Bronchial epithelial cell (primary cell): ENCODE results near the gene TBRG4. TPM values are rescaled to one million over a fixed set of nuclear protein-coding genes. Genes with fewer than 3 reads are reported as not detected.

Source experiments
- DNase-seq: peaks from one replicate; pipeline ENCODE4 v3.0.0-alpha.2; 2010; ENCODE audit warnings: low read depth
- FAIRE-seq: peaks from 2 replicates; lab custom pipeline; 2011; peaks lifted over from hg19 to GRCh38; lab: Jason Lieb, UNC
- H3K27me3 ChIP-seq: 2 replicates; pipeline ENCODE4 v1.5.1; 2011; ENCODE audit warnings: low read length; ENCODE audit not compliant: control insufficient read depth, insufficient read depth
- H3K36me3 ChIP-seq: 2 replicates; pipeline ENCODE4 v1.5.1; 2011; ENCODE audit warnings: low read length; ENCODE audit not compliant: control insufficient read depth, insufficient read depth
- H3K4me3 ChIP-seq: 2 replicates; pipeline ENCODE4 v1.5.1; 2011; ENCODE audit warnings: mild to moderate bottlenecking, low read depth, low read length, control low read depth
- total RNA-seq: library from RNA; depleted of rRNA; stranded (reverse); fragments of >200 nt; gene quantifications from 2 replicates; pipeline ENCODE4 v1.2.1, GENCODE V29; 2014
- TF ChIP-seq, protein P1 (sequence below): IDR thresholded peaks from 2 replicates; pipeline ENCODE4 v1.5.1; 2011; ENCODE audit warnings: mild to moderate bottlenecking, moderate library complexity, low read length, control low read depth, inconsistent platforms; ENCODE audit not compliant: insufficient read depth, severe bottlenecking

Gene TBRG4
- total RNA-seq, 1 donor from 2014 or later, result 90.3 TPM

DNA sequence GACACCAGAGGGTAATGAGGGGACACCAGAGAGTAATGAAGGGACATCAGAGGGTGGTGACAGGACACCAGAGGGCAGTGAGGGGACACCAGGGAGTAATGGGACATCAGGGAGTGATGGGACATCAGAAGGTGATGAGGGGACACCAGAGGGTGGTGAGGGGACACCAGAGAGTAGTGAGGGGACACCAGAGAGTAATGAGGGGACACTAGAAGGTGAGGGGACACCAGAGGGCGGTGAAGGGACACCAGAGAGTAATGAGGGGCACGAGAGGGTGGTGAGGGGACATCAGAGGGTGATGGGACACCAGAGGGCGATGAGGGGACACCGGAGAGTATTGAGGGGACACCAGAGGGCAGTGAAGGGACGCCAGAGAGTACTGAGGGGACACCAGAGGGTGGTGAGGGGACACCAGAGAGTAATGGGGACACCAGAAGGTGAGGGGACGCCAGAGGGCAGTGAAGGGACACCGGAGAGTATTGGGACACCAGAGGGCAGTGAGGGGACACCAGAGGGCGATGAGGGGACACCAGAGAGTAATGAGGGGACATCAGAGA, 33.3 kb downstream of the TBRG4 start:
- FAIRE-seq, result no peak
- Histone ChIP-seq H3K4me3 (no peak overlapping the region), H3K36me3 (peaks cover 19% of the 10 kb centered on the region), H3K27me3 (no peaks in the 10 kb centered on the region)
- TF ChIP-seq, protein P1, sequence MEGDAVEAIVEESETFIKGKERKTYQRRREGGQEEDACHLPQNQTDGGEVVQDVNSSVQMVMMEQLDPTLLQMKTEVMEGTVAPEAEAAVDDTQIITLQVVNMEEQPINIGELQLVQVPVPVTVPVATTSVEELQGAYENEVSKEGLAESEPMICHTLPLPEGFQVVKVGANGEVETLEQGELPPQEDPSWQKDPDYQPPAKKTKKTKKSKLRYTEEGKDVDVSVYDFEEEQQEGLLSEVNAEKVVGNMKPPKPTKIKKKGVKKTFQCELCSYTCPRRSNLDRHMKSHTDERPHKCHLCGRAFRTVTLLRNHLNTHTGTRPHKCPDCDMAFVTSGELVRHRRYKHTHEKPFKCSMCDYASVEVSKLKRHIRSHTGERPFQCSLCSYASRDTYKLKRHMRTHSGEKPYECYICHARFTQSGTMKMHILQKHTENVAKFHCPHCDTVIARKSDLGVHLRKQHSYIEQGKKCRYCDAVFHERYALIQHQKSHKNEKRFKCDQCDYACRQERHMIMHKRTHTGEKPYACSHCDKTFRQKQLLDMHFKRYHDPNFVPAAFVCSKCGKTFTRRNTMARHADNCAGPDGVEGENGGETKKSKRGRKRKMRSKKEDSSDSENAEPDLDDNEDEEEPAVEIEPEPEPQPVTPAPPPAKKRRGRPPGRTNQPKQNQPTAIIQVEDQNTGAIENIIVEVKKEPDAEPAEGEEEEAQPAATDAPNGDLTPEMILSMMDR, result no peak
- DNase-seq, result no peak

DNA sequence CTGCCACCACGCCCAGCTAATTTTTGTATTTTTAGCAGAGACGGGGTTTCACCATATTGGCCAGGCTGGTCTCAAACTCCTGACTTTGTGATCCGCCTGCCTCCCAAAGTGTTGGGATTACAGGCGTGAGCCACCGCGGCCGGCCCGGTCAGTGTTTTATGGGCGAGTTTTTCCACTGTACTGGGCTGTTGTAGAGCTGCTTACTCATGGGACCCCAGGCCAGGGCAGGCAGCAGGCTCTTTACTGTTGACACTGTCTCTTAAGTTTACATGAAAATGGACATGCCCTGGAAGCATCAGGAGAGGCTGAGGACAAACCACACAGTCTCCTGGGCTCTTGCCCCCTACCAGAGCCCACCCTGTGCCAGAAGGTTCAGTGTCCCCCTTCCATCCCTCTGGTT, 33.9 kb downstream of the TBRG4 start:
- no peak for DNase-seq
- Histone ChIP-seq H3K4me3 (no peak overlapping the region), H3K36me3 (peaks cover 24% of the 10 kb centered on the region), H3K27me3 (no peaks in the 10 kb centered on the region)
- TF ChIP-seq, protein P1, result no peak
- no peak for FAIRE-seq

DNA sequence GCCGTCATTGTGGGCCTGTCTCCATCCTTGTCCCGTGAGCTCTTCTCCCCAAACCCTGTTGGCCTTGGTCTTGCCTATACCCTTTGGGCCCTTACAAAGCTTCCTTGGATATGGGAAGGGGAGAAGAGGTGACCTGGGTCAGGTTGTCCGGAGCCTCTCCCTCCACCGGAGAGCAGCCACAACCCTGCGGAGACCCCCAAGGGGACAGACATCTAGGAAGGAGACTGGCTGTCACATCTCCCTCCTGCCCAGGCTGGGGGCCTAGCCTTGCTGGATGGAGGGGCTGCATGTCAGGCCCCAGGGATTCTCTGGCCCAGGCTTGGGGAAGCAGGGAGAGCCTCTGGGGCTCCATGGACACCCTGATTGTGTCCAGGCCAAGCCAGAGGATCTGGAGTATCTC, 34.6 kb downstream of the TBRG4 start:
- Histone ChIP-seq H3K4me3 (no peak overlapping the region), H3K36me3 (peaks cover 26% of the 10 kb centered on the region)
- TF ChIP-seq, protein P1, result no peak

DNA sequence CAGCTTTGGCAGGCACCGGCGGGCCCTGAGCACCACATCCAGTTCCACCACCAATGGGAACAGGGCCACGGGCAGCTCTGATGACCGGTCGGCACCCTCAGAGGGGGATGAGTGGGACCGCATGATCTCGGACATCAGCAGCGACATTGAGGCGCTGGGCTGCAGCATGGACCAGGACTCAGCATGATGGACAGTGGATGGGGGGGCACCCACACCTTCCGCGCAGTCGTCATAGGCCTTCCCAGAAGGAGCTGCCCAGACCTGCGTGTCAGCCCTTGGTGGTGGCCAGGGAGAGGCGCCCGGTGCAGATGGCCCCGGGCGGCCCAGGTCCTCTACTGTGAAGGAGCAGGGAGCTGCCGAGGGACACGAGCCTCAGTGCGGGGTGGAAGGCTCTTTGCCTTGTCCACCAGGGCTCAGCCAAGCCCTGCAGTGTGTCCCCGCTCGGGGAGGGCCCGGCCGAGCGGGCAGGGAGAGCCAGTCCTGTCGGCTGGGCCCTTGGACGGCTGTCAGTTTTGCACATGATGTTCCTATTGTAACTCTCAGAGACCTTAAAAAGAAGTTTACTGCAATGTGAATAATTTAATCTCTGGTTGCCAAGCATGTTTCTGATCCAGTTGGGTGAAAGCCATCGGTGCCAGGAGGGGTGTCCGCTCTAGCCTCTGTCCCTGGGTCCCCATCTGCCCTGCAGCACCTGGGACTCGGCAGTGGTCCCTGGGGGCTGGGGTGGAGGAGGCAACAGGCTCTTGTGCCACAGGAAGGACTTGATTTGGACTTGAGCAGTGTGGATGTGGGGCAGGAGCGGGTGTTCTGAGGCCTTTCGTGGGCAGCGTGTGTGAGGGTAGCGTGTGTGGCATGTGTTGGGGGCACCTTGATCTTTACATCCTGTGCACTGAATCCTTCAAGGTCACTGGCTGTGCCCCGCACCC, 35.4 kb downstream of the TBRG4 start:
- no peak overlapping the region for H3K4me3 ChIP-seq
- DNase-seq (no peak), FAIRE-seq (no peak)
- TF ChIP-seq, protein P1, result no peak
- H3K27me3 ChIP-seq, result no peaks in the 10 kb centered on the region
- peaks cover 28% of the 10 kb centered on the region for H3K36me3 ChIP-seq

More for the DNA sequence above, 34.6 kb downstream of the TBRG4 start:
- no peak for DNase-seq
- H3K27me3 ChIP-seq, result no peaks in the 10 kb centered on the region
- FAIRE-seq, result no peak

DNA sequence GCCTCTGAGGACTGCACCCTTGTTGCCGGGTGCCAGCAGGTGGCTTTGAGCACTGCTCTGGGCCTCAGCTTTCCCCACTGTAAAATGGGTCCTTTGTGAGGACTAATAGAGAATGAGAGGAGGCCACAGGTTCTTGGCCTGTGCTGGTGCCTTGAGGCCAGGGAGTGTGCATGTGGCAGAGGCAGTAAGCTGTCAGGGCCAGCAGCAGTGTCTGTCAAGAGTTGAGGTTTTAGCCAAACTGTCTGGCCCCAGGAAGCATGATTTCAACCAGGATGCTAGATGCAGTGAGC, 36.2 kb downstream of the TBRG4 start:
- FAIRE-seq, result no peak
- Histone ChIP-seq H3K36me3 (peaks cover 31% of the 10 kb centered on the region), H3K27me3 (no peaks in the 10 kb centered on the region), H3K4me3 (no peak overlapping the region)
- no peak for DNase-seq
- TF ChIP-seq, protein P1, result no peak
